Nephron progenitor cell (in vitro differentiated cells): ENCODE data around the gene C1QTNF5.

ENCODE experiments used
- DNase-seq: peaks from one replicate; pipeline ENCODE4 v3.0.0; 2021
- H3K27ac Mint-ChIP-seq: 2 replicates; pipeline ENCODE4 v1.8.0; 2021; ENCODE audit warnings: mild to moderate bottlenecking, moderate library complexity, mixed read lengths
- H3K27me3 Mint-ChIP-seq: 2 replicates; pipeline ENCODE4 v1.8.0; 2021; ENCODE audit warnings: mild to moderate bottlenecking, low read depth, mixed read lengths; ENCODE audit not compliant: poor library complexity
- H3K36me3 Mint-ChIP-seq: 2 replicates; pipeline ENCODE4 v1.8.0; 2021; ENCODE audit warnings: low read depth, mixed read lengths
- H3K4me1 Mint-ChIP-seq: 2 replicates; pipeline ENCODE4 v1.8.0; 2021; ENCODE audit warnings: mixed read lengths
- H3K4me3 Mint-ChIP-seq: 2 replicates; pipeline ENCODE4 v1.8.0; 2021; ENCODE audit warnings: mild to moderate bottlenecking, moderate library complexity, mixed read lengths
- H3K9me3 Mint-ChIP-seq: 2 replicates; pipeline ENCODE4 v1.8.0; 2021; ENCODE audit warnings: mild to moderate bottlenecking, moderate library complexity, mixed read lengths
- CTCF ChIP-seq: fragments of 200-600 bp; sonication (generic); IDR thresholded peaks from 2 replicates; pipeline ENCODE4 v1.5.0; 2021; ENCODE audit warnings: antibody characterized with exemption

The C1QTNF5 gene

GRCh38 chr11:119310682-119311052 is 30.0 kb downstream of the C1QTNF5 start:
- Mint-ChIP-seq H3K9me3 (no peaks in the 10 kb centered on the region), H3K4me3 (no peak overlapping the region), H3K36me3 (peaks cover 12% of the 10 kb centered on the region), H3K27ac (peak overlapping the region; percentile 22), H3K4me1 (peaks cover 24% of the 10 kb centered on the region), H3K27me3 (peaks cover 16% of the 10 kb centered on the region)
- TF ChIP-seq CTCF: no peak
- DNase-seq: no peak

- Mint-ChIP-seq H3K27me3 (peaks cover 11% of the 10 kb centered on the region), H3K27ac (no peak overlapping the region), H3K4me3 (no peak overlapping the region), H3K4me1 (peaks cover 20% of the 10 kb centered on the region), H3K9me3 (no peaks in the 10 kb centered on the region), H3K36me3 (peaks cover 15% of the 10 kb centered on the region)
- TF ChIP-seq CTCF: no peak
- no peak for DNase-seq
Observed at GRCh38 chr11:119309953-119310681, 30.6 kb downstream of the C1QTNF5 start.

GRCh38 chr11:119309411-119309810 is 31.3 kb downstream of the C1QTNF5 start:
- H3K9me3 Mint-ChIP-seq: no peaks in the 10 kb centered on the region
- H3K27me3 Mint-ChIP-seq: peaks cover 4% of the 10 kb centered on the region
- DNase-seq: no peak
- peaks cover 20% of the 10 kb centered on the region for H3K4me1 Mint-ChIP-seq
- TF ChIP-seq CTCF: no peak
- no peak overlapping the region for H3K27ac Mint-ChIP-seq
- no peak overlapping the region for H3K4me3 Mint-ChIP-seq
- H3K36me3 Mint-ChIP-seq: peaks cover 20% of the 10 kb centered on the region

GRCh38 chr11:119307974-119308373 is 32.7 kb downstream of the C1QTNF5 start:
- Mint-ChIP-seq H3K4me3 (no peak overlapping the region), H3K4me1 (peaks cover 20% of the 10 kb centered on the region), H3K27ac (no peak overlapping the region), H3K27me3 (no peaks in the 10 kb centered on the region), H3K9me3 (no peaks in the 10 kb centered on the region), H3K36me3 (peaks cover 34% of the 10 kb centered on the region)
- TF ChIP-seq CTCF: no peak
- DNase-seq: no peak

GRCh38 chr11:119307219-119307618 is 33.5 kb downstream of the C1QTNF5 start:
- no peaks in the 10 kb centered on the region for H3K27me3 Mint-ChIP-seq
- no peak for DNase-seq

More at GRCh38 chr11:119307219-119307618, 33.5 kb downstream of the C1QTNF5 start:
- H3K27ac Mint-ChIP-seq: peak overlapping the region; percentile 90
- TF ChIP-seq CTCF: no peak
- H3K9me3 Mint-ChIP-seq: no peaks in the 10 kb centered on the region
- H3K36me3 Mint-ChIP-seq: peaks cover 40% of the 10 kb centered on the region
- H3K4me1 Mint-ChIP-seq: peaks cover 20% of the 10 kb centered on the region
- H3K4me3 Mint-ChIP-seq: no peak overlapping the region
